ENCODE results near the gene PSMA3.
"Not testable (repeated sequence)": the region's sequence is repeated elsewhere in the genome, so short reads cannot be mapped to it uniquely, and the experiment has no call there.

PSMA3 gene

GRCh38 chr14:58244556-58245387 is at the start of gene PSMA3:
Gene PSMA3 (plus strand): TSS chr14:58244843. CDS start chr14:58244921, 78 bp downstream.
- peak; percentile 96 for DNase-seq

GRCh38 chr14:58196198-58196597 is 48.4 kb upstream of the PSMA3 start:
- peak; percentile 56 for DNase-seq

- no peak for DNase-seq
Measured at GRCh38 chr14:58198086-58198485, 46.6 kb upstream of the PSMA3 start.

- peak; percentile 89 for DNase-seq
Measured at GRCh38 chr14:58199726-58200479, 44.7 kb upstream of the PSMA3 start, which contains the start of gene ACTR10. Gene ACTR10 (plus strand): TSS chr14:58200149. CDS start chr14:58200218, 69 bp downstream.

GRCh38 chr14:58200480-58200841 is 44.2 kb upstream of the PSMA3 start:
- DNase-seq = peak; percentile 47

GRCh38 chr14:58200846-58201245 is 43.8 kb upstream of the PSMA3 start:
- peak; percentile 40 for DNase-seq

GRCh38 chr14:58213176-58213575 is 31.5 kb upstream of the PSMA3 start:
- DNase-seq = no peak

GRCh38 chr14:58215191-58215914 is 29.3 kb upstream of the PSMA3 start:
- peak; percentile 55 for DNase-seq

- DNase-seq = no peak
Measured at GRCh38 chr14:58216544-58216943, 28.1 kb upstream of the PSMA3 start.

- DNase-seq = no peak
Measured at GRCh38 chr14:58227096-58227819, 17.4 kb upstream of the PSMA3 start.

- DNase-seq = peak; percentile 57
Measured at GRCh38 chr14:58238252-58239243, 6.1 kb upstream of the PSMA3 start.

GRCh38 chr14:58239244-58240195 is 5.1 kb upstream of the PSMA3 start:
- peak; percentile 84 for DNase-seq

- peak; percentile 69 for DNase-seq
Measured at GRCh38 chr14:58243790-58244555, 670 bp upstream of the PSMA3 start.

- peak; percentile 50 for DNase-seq
Measured at GRCh38 chr14:58245562-58245961, 919 bp downstream of the PSMA3 start.

- DNase-seq = no peak
Measured at GRCh38 chr14:58249611-58250010, 5.0 kb downstream of the PSMA3 start.

GRCh38 chr14:58258156-58258555 is 13.5 kb downstream of the PSMA3 start:
- DNase-seq = no peak

GRCh38 chr14:58262005-58262404 is 17.4 kb downstream of the PSMA3 start:
- DNase-seq = not testable (repeated sequence)

GRCh38 chr14:58265401-58265800 is 20.8 kb downstream of the PSMA3 start:
- no peak for DNase-seq

GRCh38 chr14:58270628-58271027 is 26.0 kb downstream of the PSMA3 start:
- DNase-seq = no peak

Measured in OCI-M1 (cell line).